Measurements from ENCODE around the gene MAPT.

Gene MAPT

DNA sequence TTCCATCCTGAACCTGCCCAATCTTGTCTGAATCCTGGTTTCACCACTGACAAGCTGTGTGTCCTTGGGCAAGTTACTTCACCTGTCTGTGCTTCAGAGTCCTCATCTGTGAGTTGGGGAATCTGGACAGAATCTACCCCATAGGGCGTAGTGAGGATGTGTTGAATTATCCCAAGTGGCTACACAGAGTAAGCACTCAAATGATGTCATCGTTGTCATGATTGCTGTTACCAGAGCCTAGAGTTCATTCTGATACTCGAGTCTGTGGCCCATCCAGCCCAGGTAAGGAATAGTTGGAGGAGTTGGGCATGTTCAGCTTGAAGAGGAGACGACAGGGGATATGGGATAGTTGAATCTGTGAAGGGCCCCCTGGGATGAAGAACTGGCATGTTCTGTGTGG lies 45.9 kb downstream of the MAPT start:
- H3K4me1 Mint-ChIP-seq = peaks cover 7% of the 10 kb centered on the region
- no peaks in the 10 kb centered on the region for H3K9me3 Mint-ChIP-seq
- H3K27me3 Mint-ChIP-seq (ENCODE audit: low read depth) = peaks cover 36% of the 10 kb centered on the region
- no peak overlapping the region for H3K27ac Mint-ChIP-seq
- H3K36me3 Mint-ChIP-seq (ENCODE audit: low read depth) = no peaks in the 10 kb centered on the region
- no peak overlapping the region for H3K4me3 Mint-ChIP-seq
- TF ChIP-seq, protein P1, sequence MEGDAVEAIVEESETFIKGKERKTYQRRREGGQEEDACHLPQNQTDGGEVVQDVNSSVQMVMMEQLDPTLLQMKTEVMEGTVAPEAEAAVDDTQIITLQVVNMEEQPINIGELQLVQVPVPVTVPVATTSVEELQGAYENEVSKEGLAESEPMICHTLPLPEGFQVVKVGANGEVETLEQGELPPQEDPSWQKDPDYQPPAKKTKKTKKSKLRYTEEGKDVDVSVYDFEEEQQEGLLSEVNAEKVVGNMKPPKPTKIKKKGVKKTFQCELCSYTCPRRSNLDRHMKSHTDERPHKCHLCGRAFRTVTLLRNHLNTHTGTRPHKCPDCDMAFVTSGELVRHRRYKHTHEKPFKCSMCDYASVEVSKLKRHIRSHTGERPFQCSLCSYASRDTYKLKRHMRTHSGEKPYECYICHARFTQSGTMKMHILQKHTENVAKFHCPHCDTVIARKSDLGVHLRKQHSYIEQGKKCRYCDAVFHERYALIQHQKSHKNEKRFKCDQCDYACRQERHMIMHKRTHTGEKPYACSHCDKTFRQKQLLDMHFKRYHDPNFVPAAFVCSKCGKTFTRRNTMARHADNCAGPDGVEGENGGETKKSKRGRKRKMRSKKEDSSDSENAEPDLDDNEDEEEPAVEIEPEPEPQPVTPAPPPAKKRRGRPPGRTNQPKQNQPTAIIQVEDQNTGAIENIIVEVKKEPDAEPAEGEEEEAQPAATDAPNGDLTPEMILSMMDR (IDR thresholded peaks at IDR 0.05; ENCODE audit: unreplicated experiment in 3 of 3) = no peak

DNA sequence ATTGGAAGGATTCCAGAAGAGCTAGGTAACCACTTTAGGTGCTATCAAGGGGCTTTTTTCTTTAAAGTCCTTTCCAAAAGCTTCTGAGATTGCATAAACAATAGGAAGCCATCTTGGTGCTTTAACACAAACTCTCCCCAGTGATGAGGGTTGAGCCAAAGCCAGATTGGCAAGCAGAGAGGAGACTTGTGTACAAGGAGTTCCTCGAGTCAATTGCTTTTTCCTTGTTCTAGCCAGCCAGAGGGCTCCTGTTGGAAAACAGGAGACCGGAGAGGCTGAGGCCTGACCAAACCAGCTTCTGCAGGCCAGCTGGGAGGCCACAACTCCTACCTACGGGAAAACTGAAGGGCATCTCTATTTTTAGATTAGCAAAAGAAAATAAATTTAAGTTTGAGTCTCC lies 46.5 kb downstream of the MAPT start:
- TF ChIP-seq, protein P1 (IDR thresholded peaks at IDR 0.05; ENCODE audit: unreplicated experiment in 3 of 3) = no peak
- H3K27ac Mint-ChIP-seq = no peak overlapping the region
- no peak overlapping the region for H3K4me3 Mint-ChIP-seq
- H3K4me1 Mint-ChIP-seq = peaks cover 7% of the 10 kb centered on the region
- no peaks in the 10 kb centered on the region for H3K36me3 Mint-ChIP-seq (ENCODE audit: low read depth)
- peaks cover 37% of the 10 kb centered on the region for H3K27me3 Mint-ChIP-seq (ENCODE audit: low read depth)
- no peaks in the 10 kb centered on the region for H3K9me3 Mint-ChIP-seq

DNA sequence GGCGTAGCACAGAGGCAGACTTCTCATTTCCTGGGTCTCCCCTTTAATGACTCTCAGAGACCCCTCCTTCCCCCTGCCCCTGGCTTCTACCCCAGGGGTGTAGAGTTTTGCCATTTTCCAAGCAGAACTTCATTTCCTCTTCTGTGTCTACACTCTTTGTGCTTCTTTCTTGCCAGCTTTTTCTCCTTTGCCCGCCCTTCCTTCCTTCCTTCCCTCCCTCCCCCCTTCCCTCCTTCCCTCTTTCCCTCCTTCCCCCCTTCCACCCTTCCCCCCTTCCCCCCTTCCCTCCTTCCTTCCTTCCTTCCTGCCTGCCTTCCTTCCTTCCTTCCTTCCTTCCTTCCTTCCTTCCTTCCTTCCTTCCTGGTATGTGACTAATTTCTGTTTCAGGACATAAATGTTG lies 47.0 kb downstream of the MAPT start:
- Mint-ChIP-seq H3K27me3 (ENCODE audit: low read depth) (peaks cover 39% of the 10 kb centered on the region), H3K9me3 (no peaks in the 10 kb centered on the region), H3K4me1 (peaks cover 5% of the 10 kb centered on the region), H3K36me3 (ENCODE audit: low read depth) (no peaks in the 10 kb centered on the region), H3K4me3 (no peak overlapping the region), H3K27ac (no peak overlapping the region)
- TF ChIP-seq, protein P1 (IDR thresholded peaks at IDR 0.05; ENCODE audit: unreplicated experiment in 3 of 3) = no peak

DNA sequence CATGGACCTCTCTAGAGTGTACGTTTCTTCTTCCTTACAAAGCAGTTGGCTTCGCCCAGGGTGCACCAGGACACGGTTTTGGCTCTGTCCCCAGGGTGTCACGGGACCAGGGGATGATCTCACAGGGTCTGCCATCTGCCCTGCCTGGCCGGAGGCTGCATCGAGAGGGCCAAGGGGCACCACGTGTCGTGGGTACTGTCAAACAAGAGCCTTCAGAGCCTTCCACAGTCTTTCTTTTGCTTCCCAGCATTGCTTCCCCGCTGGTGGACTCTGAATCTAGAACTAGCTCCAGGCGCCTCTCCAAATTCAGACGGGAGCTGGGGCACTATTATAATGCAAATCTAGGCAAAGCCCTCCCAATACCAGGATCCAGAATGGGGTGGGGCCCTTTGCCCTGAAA lies 47.9 kb downstream of the MAPT start:
- Mint-ChIP-seq H3K4me1 (no peaks in the 10 kb centered on the region), H3K9me3 (no peaks in the 10 kb centered on the region), H3K36me3 (ENCODE audit: low read depth) (no peaks in the 10 kb centered on the region), H3K27ac (no peak overlapping the region), H3K4me3 (no peak overlapping the region), H3K27me3 (ENCODE audit: low read depth) (peaks cover 35% of the 10 kb centered on the region)
- TF ChIP-seq, protein P1 (IDR thresholded peaks at IDR 0.05; ENCODE audit: unreplicated experiment in 3 of 3) = no peak

DNA sequence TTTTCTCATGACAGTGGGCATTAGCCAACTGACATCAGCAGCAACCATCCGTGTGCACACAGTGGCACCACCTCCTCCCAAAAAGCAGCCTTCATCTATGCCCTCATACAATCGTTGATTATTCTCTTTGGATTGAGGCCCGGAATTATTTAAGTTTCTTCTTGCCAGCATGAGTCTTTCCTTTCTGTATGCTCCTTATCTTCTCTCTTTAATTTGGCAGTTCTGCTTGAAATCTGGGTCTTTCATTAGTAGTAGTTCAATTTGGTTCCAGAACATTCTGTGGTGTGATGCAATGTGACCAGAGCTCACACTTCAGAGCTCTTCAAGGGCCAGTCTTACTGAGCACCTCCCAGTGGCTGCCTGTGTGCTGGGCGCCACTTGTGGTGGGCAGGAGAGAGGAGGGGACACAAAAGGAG lies 52.5 kb downstream of the MAPT start:
- Mint-ChIP-seq H3K36me3 (ENCODE audit: low read depth) (no peaks in the 10 kb centered on the region), H3K27ac (no peak overlapping the region), H3K9me3 (no peaks in the 10 kb centered on the region), H3K27me3 (ENCODE audit: low read depth) (peaks cover 53% of the 10 kb centered on the region), H3K4me1 (no peaks in the 10 kb centered on the region), H3K4me3 (no peak overlapping the region)
- TF ChIP-seq, protein P1 (IDR thresholded peaks at IDR 0.05; ENCODE audit: unreplicated experiment in 3 of 3) = no peak

DNA sequence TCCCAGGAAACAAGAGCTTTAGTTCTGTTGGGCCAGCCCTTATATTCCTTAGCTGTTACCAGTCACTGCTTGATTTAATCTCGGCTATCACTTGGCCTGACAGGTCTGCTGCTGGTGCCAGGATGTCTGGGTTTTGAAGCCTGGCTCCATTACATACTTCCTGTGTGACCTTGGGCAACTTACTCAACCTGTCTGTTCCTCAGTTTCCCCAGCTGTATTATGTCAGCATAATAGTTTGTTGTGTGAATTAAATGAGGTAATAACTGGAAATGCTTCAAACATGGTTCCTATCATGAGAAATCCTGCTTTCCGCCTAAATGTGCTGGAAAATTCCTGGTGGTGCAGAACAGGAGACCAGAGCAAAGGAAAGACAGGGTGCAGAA lies 54.1 kb downstream of the MAPT start:
- Mint-ChIP-seq H3K4me3 (no peak overlapping the region), H3K36me3 (ENCODE audit: low read depth) (no peaks in the 10 kb centered on the region), H3K9me3 (no peaks in the 10 kb centered on the region), H3K27me3 (ENCODE audit: low read depth) (peaks cover 44% of the 10 kb centered on the region), H3K4me1 (no peaks in the 10 kb centered on the region), H3K27ac (no peak overlapping the region)
- TF ChIP-seq, protein P1 (IDR thresholded peaks at IDR 0.05; ENCODE audit: unreplicated experiment in 3 of 3) = no peak
